BJ (cell line): ENCODE results near the gene ATP5PF. TPM values are rescaled to one million over a fixed set of nuclear protein-coding genes. Genes with fewer than 3 reads are reported as not detected.

Experiments
- CTCF ChIA-PET: fragments of 350-600 bp; formaldehyde crosslinking; extraction: SDS; loops from one replicate; lab custom pipeline; 2021; ENCODE audit warnings: antibody characterized with exemption, inconsistent platforms; lab: Yijun Ruan, JAX
- POLR2A ChIA-PET: fragments of 300-600 bp; sonication (Branson Sonifier 250); formaldehyde crosslinking; extraction: SDS; loops from one replicate; lab custom pipeline; 2021; ENCODE audit warnings: antibody characterized with exemption; lab: Charles Lee
- DNase-seq: peaks from one replicate; pipeline ENCODE4 v3.0.0-alpha.2; 2011; ENCODE audit warnings: low read depth
- H3K27me3 ChIP-seq: 2 replicates; pipeline ENCODE4 v1.6.0; 2011; ENCODE audit warnings: low read length; ENCODE audit not compliant: control insufficient read depth, insufficient read depth
- H3K36me3 ChIP-seq: 2 replicates; pipeline ENCODE4 v1.5.1; 2011; ENCODE audit warnings: low read length; ENCODE audit not compliant: control insufficient read depth, insufficient read depth
- H3K4me3 ChIP-seq: 2 replicates; pipeline ENCODE4 v1.5.1; 2011; ENCODE audit warnings: low read depth, mild to moderate bottlenecking, control low read depth, low read length
- polyA plus RNA-seq: library from polyadenylated mRNA; depleted of rRNA; stranded (reverse); fragments of >200 nt; gene quantifications from 2 replicates; pipeline ENCODE4 v1.2.3, GENCODE V29; 2011
- TF ChIP-seq, protein P1 (sequence below): IDR thresholded peaks from 2 replicates; pipeline ENCODE4 v1.5.1; 2011; ENCODE audit warnings: low read depth, mild to moderate bottlenecking, control low read depth, inconsistent platforms, low read length, moderate library complexity; ENCODE audit not compliant: insufficient read depth

ATP5PF gene
- polyA plus RNA-seq, 1 experiment: 52.8 TPM

DNA sequence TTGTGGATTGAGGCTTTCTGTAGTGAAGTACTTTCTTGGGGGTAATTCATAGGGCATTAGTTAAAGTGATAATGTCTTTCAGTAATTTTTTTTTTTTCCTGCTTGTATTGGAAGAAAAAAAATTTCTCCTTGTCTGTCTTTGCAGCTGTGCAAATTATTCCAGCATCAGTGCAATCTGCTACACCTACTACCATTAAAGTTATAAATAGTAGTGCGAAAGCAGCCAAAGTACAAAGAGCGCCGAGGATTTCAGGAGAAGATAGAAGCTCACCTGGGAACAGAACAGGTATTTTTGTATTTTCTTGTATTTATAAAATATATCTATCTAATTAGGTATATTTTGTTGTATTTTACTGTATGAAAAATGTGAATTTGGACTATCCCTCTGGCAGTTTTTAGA lies 29.4 kb upstream of the ATP5PF start:
- Histone ChIP-seq H3K27me3 (no peaks in the 10 kb centered on the region), H3K4me3 (no peak overlapping the region), H3K36me3 (peaks cover 1% of the 10 kb centered on the region; the same call in 1 of the 2 replicates)
- CTCF ChIA-PET: no interaction called here
- no peak for DNase-seq
- POLR2A ChIA-PET: no interaction called here
- TF ChIP-seq, protein P1, sequence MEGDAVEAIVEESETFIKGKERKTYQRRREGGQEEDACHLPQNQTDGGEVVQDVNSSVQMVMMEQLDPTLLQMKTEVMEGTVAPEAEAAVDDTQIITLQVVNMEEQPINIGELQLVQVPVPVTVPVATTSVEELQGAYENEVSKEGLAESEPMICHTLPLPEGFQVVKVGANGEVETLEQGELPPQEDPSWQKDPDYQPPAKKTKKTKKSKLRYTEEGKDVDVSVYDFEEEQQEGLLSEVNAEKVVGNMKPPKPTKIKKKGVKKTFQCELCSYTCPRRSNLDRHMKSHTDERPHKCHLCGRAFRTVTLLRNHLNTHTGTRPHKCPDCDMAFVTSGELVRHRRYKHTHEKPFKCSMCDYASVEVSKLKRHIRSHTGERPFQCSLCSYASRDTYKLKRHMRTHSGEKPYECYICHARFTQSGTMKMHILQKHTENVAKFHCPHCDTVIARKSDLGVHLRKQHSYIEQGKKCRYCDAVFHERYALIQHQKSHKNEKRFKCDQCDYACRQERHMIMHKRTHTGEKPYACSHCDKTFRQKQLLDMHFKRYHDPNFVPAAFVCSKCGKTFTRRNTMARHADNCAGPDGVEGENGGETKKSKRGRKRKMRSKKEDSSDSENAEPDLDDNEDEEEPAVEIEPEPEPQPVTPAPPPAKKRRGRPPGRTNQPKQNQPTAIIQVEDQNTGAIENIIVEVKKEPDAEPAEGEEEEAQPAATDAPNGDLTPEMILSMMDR: no peak

DNA sequence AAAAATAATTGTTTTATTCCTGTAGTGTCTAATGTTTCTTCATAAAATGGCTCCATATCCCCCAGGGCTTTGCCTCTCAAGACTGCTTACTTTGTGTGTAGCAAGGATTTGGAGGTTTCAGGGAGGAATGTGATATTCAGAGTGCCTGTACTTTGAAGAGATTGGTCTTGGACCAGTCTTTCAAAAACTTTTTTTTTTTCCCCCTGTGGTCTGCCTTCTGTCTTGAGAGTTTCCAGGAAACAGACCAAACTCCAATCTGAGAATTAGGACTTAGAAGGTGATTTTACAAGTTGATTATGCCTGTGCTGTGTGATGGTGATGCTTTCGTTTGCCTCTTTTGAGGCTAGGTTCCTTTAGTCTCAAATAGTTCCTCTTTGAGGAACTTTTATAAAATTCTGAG lies 26.0 kb upstream of the ATP5PF start:
- peaks cover 3% of the 10 kb centered on the region for H3K36me3 ChIP-seq
- no peak overlapping the region for H3K4me3 ChIP-seq
- ChIA-PET CTCF (interaction anchor here (1.8 kb wide), 1 partner anchor 30 kb away, joined by 4 read pairs; no protein-coding TSS in a partner anchor), POLR2A (no interaction called here)
- no peaks in the 10 kb centered on the region for H3K27me3 ChIP-seq
- no peak for DNase-seq
- TF ChIP-seq, protein P1: no peak

DNA sequence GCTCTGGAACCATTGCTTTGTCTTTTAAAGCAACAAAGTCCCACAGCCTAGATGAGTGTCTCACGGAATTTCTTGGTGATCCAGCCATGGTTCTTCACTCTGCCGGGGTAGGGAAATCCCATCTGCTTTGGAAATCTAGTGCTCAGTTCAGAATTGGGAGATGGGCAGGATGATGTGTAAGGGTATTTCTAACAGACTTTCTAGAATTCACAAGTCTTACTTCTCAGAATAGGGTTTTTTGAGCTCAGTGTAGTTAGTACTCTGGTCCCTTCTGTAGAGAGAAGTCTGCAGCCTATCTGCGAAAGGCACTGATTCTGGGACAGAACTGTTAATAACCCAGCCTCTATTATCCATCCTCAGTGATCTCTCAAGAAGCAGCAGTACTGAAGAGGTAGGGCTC lies 25.4 kb upstream of the ATP5PF start:
- no peak for DNase-seq
- Histone ChIP-seq H3K4me3 (no peak overlapping the region), H3K36me3 (peaks cover 3% of the 10 kb centered on the region), H3K27me3 (no peaks in the 10 kb centered on the region)
- TF ChIP-seq, protein P1: no peak
- ChIA-PET CTCF (no interaction called here), POLR2A (no interaction called here)

DNA sequence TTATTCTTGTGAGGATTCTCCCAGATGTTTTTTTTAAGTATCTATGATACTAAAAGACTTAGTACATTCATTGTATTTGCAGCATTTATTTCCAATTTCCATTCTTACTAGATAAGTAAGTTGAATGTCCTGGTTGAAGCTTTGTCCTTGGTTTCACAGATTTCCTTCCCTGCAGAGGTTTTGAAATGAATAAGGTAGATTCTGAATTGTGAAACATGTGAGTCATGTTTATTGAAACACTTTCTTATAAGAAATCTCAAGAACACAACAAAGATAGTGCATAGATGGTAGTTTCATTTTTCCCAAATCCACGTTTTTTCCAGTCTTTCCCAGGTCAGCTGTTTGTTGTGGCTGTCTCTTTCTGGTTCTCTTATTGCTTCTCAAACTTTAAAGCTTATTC lies 24.9 kb upstream of the ATP5PF start:
- DNase-seq: no peak
- Histone ChIP-seq H3K4me3 (no peak overlapping the region), H3K27me3 (no peaks in the 10 kb centered on the region), H3K36me3 (peaks cover 3% of the 10 kb centered on the region)
- ChIA-PET CTCF (interaction anchor here (0.5 kb wide), 1 partner anchor 1260 kb away, joined by 3 read pairs; no protein-coding TSS in a partner anchor), POLR2A (interaction anchor here (0.5 kb wide), 1 partner anchor 18 kb away, joined by 4 read pairs; no protein-coding TSS in a partner anchor)
- TF ChIP-seq, protein P1: no peak

DNA sequence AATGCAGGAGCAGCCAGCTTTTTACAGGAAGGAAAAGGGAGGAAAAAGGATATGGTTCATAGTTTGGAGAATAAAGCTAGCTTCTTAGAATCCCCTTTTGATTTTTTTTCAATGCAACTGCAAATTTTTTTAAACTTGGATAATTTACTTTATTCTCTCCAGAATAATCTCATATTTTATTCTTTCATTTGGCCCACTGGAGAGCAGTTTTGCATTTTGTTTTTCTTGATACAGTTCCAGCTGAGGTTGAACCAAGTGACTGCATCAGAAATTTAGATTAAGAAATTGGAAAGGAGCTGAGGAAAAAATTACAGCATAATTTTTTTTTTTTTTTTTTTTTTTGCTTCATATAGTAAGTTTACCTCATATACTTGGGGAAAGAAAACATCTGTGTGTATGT lies 22.8 kb upstream of the ATP5PF start:
- no peak for DNase-seq
- Histone ChIP-seq H3K27me3 (no peaks in the 10 kb centered on the region), H3K36me3 (peaks cover 2% of the 10 kb centered on the region; the same call in 1 of the 2 replicates), H3K4me3 (no peak overlapping the region)
- TF ChIP-seq, protein P1: no peak
- ChIA-PET POLR2A (interaction anchor here (0.7 kb wide), 1 partner anchor 11 kb away, joined by 3 read pairs; no protein-coding TSS in a partner anchor), CTCF (no interaction called here)
